Activated effector memory CD4-positive, alpha-beta T cell treated with anti-CD3 and anti-CD28 coated beads, Interleukin-2, amount 50 U/mL, for 16 hours (primary cell): Measurements from ENCODE around the gene ZDHHC11.

Experiments
- DNase-seq: peaks from one replicate; pipeline ENCODE4 v3.0.0-alpha.2; 2020

ZDHHC11 gene

DNA sequence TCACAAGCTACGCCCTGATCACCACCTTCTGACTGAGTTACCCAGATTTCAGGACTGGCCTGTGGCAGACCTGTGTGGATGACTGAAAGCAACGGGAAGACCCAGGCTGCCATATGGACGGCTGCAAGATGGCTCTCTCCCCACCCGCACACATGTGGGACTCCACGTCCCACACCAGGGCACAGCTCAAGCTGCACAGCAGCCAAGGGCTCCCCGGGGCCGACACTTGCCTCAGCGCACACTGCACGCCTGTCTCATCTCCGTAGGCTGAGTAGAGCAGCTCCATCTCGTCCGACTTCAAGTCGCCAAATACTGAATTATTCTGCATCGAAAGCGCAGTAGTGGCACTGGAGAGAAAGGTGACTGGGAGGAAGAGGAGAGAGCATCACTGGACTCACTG lies 27.3 kb upstream of the ZDHHC11 start:
- no peak for DNase-seq

DNA sequence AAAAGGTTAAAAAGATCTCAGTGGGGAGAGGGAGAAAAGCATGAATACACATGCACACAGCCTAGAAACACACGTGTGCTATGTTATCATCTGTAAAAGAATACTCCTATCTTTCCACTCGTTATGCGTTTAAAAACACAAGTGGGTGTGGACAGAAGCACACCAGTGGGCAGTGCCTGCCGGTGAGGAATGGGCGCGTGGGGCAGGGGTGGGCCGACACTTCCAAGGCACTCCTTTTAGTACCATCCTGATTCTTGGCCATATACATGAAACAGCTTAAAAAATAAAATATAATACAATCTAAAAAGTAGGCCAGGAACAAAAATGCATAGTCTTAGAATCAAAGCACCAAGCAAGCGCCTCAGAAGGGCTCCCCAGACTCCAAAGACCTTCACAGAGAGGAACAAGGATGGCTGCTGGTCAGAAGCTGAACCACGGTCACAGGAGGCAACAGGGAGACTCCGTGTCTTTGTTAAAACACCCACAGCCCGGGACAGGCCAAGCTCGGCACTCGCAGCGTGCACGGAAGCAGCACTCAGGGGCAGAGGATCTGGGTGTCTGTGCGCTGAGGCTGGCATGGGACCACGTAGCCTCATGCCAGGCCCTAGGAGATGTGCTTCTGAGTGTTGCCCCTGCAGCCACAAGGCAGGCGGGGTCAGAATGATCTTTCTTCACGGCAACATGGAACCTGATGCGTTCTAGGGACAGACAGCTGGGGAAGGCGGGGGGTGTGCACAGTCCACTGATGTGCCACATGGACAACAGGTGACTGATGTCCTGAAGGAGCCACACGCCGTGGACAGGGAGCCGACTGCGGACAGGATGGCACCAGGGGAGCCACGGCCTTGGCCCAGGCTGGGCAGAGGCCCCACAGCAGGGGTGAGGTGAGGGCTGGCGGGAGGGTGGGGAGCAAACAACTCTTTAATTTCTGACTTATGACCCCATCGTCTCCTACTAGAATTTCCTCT lies 25.9 kb upstream of the ZDHHC11 start:
- no peak for DNase-seq

DNA sequence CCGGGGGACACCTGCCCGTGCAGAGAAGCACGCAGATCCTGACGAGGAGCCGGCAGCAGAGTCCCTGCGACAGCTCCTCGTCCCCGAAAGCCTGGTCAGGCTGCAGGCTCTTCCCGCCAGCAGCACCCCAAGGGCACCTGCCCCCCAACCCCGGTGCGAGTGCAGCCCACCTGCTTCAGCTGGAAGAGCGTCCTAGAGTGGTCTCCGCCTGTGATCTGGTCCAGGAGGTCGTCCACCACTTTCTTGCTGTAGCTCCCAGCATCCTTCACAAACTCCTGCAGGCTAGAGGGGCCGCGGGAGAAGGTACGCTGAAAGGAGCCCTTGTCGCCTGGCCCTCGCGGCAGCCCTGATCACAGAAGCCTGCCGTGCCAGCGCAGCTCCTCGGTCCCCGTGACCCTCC lies 25.1 kb upstream of the ZDHHC11 start:
- no peak for DNase-seq

DNA sequence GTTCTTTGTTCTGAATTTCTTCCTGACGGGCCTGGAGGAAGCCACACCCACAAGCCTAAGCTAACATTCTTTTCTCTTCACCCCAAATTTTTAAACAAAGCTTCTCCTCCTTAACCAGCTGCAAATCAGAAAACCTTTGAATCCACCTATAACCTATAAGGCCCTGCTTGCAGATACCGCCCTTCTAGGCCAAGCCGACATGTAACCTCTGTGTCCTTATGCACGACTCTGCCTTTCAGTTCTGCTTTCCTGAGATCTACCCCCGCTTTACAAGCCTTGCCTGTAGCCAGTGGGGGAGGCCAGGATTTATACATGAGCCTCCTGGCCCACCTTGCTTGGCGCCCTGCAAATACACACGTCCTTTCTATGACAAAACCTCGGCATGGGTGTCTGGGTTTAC lies 22.5 kb upstream of the ZDHHC11 start:
- DNase-seq, result no peak

DNA sequence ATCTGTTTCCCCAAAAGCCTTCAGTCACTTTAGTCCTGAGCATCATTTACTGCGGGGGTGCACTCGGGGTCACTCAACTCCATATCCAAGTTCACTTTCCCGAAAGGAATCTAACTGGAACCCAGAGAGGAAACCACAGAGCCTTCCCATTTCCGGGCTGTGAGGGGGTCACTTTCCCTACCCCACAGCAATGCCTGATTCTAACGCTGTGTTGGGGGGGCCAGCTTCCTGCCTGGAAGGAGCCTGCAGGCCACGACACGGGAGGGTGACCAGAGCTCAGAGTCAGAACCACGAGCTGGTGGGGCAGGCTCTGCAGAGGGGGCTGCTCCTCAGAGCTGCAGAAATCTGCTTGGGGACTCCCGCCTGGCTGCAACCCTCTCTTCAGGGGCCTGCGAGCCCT lies 21.5 kb upstream of the ZDHHC11 start:
- DNase-seq, result no peak

DNA sequence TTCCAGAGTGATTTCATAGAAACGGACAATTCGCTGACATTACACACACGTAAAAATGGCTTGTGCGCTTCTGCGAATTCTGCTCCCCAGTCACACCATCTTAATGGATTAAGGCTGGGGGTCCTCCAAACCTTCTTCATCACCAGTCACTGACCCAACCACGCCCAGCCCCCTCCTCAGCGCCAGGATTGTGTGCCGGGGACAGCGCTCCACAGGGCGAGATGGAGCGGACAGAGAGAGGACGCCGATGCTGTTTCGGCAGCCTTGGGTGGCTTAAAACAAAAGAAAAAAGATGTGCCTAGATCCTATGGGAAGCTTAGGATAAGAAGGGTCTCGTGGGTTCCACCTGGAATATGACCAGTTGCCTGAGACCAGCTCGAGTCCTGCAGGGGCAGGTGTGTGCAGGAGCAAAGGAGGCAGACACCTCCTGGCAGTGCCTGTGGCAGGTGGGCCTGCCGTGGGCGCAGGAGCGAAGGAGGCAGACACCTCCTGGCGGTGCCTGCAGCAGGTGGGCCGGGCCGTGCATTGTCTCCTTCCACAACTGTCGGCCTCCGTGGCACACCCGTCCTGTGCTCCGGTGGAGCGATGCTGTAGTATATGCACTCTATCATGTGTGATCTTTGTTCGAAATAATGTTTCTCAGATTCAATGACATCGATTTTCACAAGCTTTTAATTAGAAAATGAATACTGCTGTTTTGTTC lies 21.0 kb upstream of the ZDHHC11 start:
- no peak for DNase-seq

DNA sequence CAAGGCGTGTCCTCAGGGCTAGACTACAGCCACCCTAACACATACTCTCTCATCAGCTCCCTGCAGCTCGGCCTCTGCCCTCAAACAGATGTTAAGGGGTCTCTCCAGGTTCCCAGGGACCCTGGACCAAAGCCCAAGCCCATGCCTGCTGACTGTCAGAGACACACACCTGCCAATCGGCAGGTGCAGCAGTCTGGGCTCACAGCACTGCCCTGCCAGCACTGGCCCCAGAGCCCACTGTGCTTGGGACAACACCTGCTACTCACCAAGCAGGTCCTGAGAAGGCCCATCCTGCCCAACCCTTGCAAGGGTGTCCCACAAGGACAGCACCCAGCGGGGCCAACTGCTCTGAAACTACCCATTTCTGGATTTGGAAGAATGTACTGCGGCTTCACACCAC lies 20.2 kb upstream of the ZDHHC11 start:
- no peak for DNase-seq

DNA sequence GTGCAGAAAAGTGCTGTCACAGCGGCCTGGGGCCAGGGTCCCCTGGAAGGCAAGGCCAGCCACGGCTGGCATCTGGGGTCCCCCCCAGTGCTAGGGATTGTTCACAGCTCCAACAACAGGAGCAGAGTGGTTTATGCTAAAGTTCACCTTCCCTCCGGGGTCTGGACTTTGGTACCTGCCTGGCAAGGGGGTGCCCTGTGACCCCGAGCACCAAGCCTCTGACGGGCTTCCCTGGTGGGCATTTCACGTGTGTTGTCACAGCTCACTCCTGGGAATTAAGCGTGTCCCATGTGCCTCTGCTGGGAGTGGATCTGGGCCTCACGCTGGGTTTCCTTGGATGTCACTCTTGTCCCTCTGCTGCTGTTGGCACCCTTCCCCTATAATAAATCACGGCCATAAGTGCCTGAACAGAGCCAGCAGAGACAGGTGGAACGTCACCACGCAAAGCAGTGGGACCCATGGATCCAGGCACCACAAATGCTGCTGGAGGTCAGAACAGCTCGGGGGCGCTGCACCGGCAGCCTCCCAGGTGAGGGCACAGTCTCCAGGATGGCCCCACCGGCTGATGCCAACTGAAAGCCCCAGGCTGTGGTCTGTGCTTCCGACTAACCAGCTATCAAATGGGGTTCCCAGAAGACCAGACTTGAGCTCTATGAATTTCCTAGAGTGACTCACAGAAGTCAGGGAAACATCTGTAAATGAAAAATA lies 17.8 kb upstream of the ZDHHC11 start:
- no peak for DNase-seq

DNA sequence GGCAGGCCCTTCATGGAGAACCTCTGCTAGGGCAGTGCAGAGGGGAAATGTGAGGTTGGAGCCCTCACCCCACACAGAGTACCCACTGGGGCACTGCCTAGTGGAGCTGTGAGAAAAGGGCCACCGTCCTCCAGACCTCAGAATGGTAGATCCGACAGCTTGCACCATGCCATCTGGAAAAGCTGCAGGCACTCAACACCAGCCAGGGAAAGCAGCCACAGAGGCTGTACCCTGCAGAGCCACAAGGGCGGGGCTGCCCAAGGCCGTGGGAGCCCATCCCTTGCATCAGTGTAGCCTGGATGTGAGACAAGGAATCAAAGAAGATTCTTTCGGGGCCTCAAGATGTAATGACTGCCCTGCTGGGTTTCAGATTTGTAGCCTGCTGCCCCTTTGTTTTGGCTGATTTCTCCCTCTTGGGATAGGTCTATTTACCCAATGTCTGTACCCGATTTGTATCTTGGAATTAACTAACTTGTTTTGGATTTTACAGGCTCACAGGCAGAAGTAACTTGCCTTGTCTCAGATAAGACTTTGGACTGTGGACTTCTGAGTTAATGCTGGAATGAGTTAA lies 16.6 kb upstream of the ZDHHC11 start:
- DNase-seq, result no peak

DNA sequence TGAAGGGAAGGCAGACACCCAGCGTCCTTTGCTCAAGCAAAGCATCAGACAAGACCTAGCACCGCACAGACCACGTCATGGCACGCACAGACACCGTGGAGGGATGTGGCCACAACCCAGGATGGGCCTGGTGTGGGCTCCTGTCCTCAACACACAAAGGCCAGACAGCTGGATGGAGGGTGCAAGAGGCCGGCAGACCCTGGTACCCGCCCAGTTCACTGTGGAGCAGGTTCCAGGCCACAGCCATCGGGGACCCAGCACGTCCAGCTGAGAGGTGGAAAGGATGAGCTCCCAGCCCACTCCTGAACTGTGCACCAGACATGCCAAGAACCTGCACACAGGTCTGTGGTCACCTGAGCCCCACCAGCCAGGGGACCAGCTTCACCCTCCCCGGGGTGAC lies 15.0 kb upstream of the ZDHHC11 start:
- no peak for DNase-seq

DNA sequence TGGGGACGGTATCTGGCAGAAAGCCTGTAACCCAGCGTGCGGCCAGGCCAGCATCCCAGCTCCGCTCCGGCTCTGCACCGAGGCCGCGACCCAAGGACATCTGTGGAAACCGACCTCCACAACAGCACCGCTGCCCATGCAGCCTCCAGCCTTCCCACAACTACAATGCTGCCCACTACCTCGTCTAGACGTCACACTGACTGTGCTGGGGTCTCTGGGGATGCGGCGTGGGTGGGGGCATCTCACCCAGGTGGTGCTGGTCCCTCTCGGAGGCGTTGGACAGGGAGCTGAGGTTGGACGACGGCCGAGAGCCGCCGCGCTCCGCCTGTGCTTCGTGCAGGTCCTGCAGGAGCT lies 14.4 kb upstream of the ZDHHC11 start:
- no peak for DNase-seq

DNA sequence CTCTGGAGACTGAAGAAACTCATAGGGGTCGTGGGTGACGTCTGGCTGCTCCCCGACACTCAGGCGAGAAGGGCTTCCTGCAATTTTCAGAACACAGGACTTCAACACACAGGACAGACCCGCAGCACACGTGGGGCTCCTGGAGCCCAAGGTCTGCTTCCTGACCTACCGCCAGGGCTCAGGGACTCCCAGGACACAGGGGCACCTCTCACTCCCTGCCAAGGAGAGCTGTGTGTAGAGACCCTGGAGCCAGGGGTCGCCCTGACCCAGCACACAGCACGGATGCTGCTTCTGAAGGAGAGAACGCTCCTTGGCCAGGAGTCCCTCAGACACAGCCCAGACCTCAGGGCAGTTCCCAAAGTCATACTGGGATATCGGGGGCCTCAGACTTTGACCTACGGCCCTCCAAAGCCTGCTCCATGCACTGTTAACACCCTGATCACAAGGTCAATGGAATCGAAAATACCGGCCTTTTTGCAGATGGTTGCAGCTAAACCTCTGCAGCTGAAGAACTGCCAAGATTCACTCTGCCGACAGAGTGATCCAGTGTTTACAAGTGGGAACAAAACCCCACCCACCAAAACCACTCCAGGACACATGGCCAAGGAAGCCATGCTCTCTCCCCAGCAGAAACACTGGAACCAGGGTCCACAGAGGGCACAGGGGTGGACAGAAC lies 13.8 kb upstream of the ZDHHC11 start:
- DNase-seq, result no peak

DNA sequence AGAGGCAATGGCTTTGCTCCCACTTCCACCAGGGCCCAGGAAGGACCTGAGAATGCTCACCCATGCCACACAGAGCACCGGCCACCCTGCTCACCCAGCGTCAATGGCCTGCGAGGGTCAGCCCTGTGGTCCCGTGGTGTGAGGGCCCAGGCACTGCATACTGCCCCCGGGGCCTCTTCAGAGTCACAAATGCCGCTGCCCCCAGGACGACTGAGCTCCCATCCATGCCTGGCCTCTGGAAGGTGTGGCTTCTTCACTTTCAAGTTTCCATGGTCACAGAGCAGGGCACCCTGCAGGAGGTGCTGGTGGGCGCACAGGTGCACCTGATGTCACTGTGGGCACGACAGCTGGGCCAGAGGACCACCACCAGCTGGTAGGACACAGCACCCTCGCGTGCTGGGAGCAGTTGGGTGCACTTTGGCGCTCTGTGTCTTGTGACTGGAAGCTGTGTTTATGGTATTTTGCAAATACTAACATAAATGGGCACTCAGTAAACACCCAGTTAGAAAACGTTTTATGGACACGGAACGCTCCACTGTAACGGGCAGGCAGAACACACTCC lies 12.5 kb upstream of the ZDHHC11 start:
- no peak for DNase-seq

DNA sequence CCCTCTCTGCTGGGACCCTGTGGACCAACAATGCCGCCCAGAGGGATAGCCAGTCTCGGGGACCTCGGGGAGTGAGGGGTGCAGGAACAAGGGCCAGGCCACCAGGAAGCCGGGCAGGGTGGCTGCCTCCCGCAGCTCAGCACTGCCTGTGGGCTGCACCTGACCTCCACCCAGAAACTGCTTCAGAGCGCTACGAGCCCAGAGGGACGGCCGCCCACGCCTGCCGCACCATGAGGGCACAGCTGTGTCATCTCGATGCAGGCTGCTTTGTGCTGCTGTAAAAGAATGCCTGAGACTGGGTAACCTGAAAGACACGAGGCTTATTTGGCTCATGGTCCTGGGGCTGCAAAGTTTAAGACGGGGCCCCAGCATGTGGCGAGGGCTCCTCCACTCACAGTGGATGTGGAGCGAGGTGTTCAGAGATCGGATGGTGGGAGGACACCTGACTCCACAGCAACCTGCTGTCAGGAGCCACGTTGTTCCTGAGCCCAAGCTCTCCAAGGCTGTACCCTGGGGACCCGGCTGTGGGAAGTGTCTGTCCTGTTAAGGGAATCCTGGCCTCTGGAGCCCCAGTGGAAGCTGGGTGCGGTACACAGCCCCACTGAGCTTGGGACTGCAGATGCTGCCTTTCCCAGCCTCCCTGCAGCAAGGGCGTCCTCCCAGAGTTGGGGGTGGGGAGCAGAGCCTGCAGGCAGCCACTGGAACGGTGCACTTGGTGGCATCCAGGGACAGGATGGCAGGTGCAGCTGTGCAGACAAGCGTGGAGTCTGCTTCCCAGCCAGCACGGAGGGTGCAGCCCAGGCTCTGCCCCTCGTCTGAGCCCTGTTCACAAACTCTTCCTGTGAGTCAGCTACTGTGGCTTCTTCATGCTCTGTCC lies 11.8 kb upstream of the ZDHHC11 start:
- no peak for DNase-seq

DNA sequence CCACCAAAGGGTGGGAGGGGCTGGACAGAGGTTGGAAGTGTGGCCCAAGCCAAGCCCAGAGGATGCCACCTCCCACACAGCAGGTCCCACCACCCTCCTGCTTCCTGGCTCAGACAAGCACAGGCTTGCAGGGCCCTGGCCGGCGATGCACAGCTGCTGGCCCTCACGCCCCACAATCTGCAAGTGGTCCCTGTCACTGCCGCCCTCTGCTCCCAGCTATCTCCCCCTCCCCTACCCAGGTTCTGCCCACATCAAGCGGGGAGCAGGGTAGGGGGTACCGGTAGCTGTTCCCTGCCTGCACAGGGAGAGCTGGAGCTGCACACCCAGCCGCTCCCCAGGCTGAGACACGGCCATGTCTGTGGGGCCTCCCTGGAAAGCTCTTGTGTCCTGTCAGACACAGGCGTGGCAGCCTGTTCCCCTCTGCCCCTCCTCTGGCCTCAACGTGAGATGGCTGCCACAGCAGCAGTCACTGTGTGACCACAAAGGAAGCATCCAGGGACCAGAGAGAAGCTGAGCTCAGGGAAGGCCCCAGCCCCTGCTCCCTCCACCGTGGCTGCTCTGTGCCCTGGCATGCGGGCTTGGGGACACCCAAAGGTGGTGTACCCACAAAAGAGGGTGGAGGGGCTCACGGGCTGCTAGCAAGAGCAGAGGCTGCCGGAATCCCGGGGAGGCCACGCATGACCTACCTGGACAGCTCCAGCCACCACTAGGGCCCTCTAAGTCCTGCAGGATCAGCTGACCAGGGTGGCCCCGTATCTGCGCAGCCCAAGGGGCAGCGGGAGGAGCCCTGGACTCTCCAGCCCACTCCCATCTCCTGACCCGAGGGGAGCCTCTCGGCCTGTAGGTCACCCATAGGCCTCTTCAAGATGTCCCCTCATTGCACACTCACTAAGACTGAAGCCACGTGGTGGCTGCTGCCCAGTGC lies 10.9 kb upstream of the ZDHHC11 start:
- no peak for DNase-seq

DNA sequence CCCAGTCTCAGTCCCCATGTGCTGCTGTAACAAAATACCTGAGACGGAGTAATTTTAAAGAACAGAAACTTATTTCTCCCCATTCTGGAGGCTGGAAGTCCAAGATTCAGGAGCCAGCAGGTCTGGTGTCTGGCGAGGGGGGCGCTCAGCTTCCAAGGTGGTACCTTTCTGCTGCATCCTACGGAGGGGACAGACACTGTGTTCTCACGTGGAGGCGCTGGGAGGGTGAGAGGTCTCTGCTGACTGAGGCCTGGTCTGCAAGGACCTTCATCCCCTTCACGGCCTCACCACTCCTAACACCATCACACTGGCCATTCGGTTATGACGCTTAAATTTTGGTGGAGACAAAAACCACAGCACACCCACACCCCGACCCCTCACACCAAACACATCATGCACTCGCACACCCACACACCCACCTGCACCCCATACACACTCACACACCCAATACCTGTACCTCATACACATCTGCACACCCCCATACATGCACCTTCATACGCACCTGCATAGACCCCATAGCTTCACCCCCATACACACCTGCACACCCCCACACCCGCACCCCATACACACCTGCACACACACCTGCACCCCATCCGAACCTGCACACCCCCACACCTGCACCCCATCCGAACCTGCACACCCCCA lies 9.8 kb upstream of the ZDHHC11 start:
- no peak for DNase-seq

DNA sequence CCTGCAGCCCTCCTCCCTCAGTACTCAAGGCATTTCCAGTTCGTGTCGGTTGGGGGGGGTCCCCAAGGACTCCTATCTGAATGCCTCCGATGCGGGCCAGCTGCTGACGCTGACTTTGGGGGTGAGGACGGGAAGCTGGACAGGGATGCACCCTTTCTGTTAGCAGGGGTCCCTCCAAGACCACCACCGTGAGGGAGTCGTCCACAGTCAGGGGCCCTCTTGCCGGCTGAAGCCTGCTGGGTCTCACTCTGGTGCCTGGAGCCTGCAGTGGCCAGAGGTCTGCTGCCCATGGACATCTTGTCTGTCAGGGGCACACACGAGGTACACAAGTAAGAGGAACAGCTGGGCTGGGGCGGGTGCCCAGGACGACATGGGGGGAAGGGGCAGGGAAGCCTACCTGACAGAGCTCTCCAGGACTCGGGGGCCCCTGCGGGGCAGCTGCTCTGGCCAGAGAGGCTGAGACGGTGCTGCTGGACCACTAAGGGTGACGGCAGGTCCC lies 9.1 kb upstream of the ZDHHC11 start:
- no peak for DNase-seq

DNA sequence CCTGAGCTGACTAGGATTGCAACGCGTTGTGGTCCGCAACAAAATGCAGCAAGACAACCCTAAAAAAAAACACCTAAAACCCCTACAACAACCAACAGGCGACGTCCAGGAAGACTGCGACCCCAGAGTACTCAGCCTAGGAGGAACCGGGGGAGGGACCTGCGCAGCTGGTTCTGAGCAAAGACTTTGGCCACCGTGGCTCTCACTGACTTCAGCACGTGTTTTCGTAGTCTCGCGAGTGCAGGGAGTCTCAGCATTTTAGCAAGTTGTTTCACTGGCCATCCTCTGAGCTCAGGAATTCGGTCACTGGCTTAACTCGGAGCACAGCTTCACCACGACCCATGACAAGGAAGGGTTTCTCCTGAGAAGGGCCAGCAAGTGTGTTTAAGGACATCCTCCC lies 8.6 kb upstream of the ZDHHC11 start:
- DNase-seq, result no peak

DNA sequence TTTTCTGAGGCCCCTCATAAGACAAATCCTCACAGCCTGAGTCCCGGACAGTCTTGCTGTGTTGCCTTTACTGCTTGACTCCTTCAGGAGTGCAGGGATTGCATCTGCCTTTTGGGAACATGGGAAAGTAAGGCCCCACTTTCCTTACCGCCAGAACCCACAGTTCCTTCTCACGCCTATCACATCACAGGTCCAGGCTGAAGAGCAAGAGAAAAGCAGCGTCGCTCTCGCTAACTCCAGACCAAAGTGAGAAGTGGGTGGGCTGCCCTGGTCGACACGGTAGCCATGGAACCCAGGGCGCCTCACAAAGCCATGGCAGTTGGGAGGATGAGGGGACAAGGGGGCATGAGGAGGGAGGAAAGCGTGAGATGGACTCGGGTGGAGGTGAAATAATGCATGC lies 7.9 kb upstream of the ZDHHC11 start:
- no peak for DNase-seq
